Embryonic facial prominence (tissue), 1 donor: ENCODE results near the gene IFIT2.
A peak's percentile ranks its signal among the peaks of the same experiment; 100 is the strongest.
"Not testable (repeated sequence)": the region's sequence is repeated elsewhere in the genome, so short reads cannot be mapped to it uniquely, and the experiment has no call there.

Experiments used
- DNase-seq: peaks from one replicate; pipeline ENCODE4 v3.0.0-alpha.2; 2016; ENCODE audit errors: extremely low spot score

Gene IFIT2

GRCh38 chr10:89341649-89342048 lies 39.8 kb downstream of the IFIT2 start:
- no peak for DNase-seq

- no peak for DNase-seq
Observed at GRCh38 chr10:89342206-89342958, 40.5 kb downstream of the IFIT2 start.

- DNase-seq: no peak
Observed at GRCh38 chr10:89343089-89343767, 41.4 kb downstream of the IFIT2 start.

- no peak for DNase-seq
Observed at GRCh38 chr10:89344156-89344555, 42.3 kb downstream of the IFIT2 start.

- no peak for DNase-seq
Observed at GRCh38 chr10:89345367-89346000, 43.6 kb downstream of the IFIT2 start.

- DNase-seq: no peak
Observed at GRCh38 chr10:89346405-89347254, 44.8 kb downstream of the IFIT2 start.

DNA sequence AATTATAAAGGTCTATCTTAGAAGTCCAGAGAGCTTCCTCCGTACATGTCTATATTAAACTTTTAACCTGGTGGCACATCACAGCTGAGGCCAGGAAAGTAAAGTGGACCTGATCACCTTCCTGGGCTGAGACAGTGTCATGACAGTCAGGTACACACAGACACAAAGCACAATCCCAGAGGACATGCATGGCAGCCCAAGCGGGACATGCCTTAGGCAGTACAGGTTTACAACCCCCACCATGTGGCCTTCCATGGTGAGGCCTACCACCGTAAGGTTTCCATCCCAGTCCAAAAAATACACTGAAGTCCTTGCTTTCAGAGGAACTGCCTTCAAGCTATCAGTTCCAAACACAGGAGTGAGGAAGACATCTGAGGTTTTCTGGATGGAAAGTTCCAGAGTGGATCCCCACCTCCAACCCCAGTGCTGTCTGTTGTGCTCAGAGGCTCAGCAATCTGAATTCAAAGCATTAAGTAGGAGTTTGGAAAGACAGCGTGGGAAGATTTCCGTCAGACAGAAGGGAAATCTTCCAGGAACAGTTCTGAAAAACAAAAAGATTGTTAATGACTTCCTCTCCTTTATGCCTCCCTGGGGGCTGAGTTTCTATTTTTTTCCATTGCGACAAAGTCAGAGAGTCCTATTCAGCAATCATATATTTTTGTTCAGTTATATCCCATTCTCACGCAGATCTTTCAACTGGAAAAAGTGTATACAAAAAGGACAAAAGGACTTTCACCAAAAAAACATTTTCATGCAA lies 46.0 kb downstream of the IFIT2 start:
- no peak for DNase-seq

GRCh38 chr10:89348481-89348880 lies 46.6 kb downstream of the IFIT2 start:
- no peak for DNase-seq

DNA sequence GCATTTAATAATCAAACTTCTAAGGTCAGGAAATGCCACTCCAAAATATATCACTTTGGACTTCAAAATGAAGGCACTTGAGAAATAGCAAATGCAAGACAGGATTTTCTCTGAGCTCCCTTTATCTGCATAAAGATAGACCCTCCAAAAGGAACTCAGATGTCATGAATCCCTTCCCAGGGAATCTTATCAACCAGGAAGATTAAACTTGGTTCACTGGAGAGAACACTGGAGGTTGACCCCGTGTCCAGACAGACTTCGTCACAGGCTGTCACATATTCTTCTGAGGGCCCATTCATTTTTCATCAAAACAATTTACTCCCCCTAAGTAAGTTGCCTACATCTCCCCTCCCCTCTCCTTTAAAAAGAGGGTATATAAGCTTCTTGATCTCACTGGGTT lies 47.1 kb downstream of the IFIT2 start:
- no peak for DNase-seq

GRCh38 chr10:89350631-89351315 lies 48.9 kb downstream of the IFIT2 start:
- DNase-seq: not testable (repeated sequence)

GRCh38 chr10:89351412-89351779 lies 49.5 kb downstream of the IFIT2 start:
- DNase-seq: no peak

- DNase-seq: peak; percentile 52
Observed at GRCh38 chr10:89351780-89352597, 50.1 kb downstream of the IFIT2 start.

DNA sequence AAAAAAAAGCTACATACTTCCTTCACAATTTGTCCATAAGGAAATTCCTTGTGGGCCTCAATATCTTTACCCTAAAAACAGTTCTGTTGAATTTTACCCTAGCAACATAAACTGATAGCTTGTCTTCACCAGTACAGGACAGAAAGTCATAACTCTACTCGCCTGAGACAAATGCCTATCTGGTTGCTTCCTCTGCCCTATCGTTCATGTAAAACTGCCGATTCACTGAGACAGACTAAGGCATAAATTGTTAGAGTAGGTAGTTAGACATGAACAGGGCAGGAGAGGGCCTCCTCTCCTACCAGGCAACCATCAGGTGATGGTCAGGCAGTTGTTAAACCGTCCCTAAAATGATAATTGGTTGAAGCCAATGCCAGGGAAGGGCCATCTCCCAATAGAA lies 51.0 kb downstream of the IFIT2 start:
- no peak for DNase-seq

- no peak for DNase-seq
Observed at GRCh38 chr10:89355394-89355931, 53.6 kb downstream of the IFIT2 start.

GRCh38 chr10:89357096-89357495 lies 55.2 kb downstream of the IFIT2 start:
- DNase-seq: no peak

GRCh38 chr10:89357975-89358374 lies 56.1 kb downstream of the IFIT2 start:
- no peak for DNase-seq
